Ramos (cell line): Measurements from ENCODE around the gene BLMH.

ENCODE experiments used
- in situ Hi-C: fragments of 300-500 bp; cut with MboI; formaldehyde crosslinking; loops from one replicate; pipeline ENCODE4 v1.14.3; 2022; ENCODE audit warnings: low sequenced_read_pairs; ENCODE audit not compliant: unreplicated experiment

Gene BLMH

GRCh38 chr17:30291543-30292285 is at the start of gene BLMH:
Gene BLMH, minus strand, starts transcription at chr17:30291944. Its CDS starts 125 bp downstream, at chr17:30291819.
- in situ Hi-C loops: no loop called here

DNA sequence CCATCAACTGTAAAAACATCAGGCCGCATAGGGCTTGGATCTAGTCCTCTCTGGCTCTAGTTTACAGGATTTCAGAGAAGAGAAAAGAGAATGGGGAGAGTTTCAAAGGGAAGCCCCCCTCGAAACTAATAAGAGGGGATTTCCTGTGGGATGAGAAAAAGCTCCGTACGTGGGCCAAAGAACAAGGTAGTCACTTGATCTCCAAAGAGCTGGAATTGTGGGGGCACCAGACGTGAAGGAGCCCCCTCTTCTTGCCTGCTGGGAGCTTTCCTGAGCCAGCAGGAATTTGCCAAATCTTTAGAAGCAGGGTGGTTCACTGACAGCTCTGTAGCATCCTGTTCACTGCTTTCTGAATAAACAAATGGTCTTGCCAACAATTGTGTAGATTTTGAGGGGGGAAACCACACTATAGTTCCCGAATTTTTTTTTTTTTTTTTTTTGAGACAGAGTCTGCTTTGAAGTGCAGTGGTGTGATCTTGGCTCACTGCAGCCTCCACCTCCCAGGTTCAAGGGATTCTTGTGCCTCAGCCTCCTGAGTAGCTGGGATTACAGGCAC is 49.1 kb upstream of the BLMH start:
- in situ Hi-C loops: loop anchor here (10.0 to 25.0 kb wide), 2 partner anchors 374 to 496 kb away; partner anchors contain the start of gene ATAD5

GRCh38 chr17:30339086-30339485 is 47.3 kb upstream of the BLMH start:
- in situ Hi-C loops: loop anchor here (5.0 to 25.0 kb wide), 2 partner anchors 222 to 498 kb away; partner anchors contain the start of genes ATAD5 and NSRP1

GRCh38 chr17:30337393-30337999 is 45.8 kb upstream of the BLMH start:
- in situ Hi-C loops: loop anchor here (5.0 to 25.0 kb wide), 2 partner anchors 220 to 500 kb away; partner anchors contain the start of genes ATAD5 and NSRP1

DNA sequence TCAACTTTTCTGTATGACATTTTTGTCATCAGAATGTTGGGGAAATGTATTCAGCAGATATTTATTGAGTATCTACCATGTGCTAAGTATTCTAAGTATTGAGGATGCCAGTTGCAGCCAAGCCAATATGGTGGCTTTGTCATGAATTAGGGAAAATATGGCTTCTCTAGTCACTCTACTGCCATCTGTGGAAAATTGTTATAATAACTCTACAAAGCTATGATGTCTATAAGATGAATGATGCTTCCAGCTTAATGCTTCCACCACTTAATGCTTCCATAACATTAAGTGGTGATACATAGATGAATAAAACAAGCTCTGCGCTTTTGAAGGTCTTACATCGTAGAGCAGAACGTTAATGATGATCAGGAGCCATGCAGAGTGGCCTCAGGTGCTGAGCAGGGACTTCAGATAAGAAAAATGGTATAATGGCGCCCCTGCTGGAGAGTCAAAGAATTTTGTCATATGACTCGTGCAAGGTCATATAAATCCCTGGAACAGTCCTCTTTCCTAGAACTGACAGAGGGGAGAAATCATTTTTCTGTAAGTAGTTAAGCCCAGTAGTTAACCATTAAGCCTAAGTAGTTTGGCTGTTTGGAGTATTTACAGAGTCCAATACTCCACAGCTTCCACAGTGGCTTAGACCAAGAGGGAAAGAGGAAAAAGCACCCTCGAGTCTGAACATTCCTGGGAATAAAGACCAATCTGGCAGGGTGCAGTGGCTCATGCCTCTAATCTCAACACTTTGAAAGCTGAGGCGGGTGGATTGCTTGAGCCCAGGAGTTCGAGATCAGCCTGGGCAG is 44.8 kb upstream of the BLMH start:
- in situ Hi-C loops: loop anchor here (5.0 to 25.0 kb wide), 2 partner anchors 219 to 501 kb away; partner anchors contain the start of genes ATAD5 and NSRP1

DNA sequence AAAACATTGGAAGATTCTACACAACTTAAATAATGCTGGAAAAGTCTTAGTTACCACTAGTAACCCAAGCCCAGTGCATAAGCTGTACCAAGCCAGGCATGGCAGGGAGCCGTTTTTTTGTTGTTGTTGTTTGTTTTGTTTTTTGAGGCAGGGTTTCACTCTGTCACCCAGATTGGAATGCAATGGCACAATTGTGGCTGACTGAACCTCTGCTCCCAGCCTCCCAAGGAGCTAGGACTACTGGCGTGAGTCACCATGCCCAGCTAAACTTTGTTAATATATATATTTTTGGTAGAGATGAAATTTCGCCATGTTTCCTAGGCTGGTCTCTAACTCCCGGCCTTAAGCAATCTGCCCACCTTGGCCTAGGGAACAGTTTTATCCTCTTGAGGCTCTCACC is 42.7 kb upstream of the BLMH start:
- in situ Hi-C loops: loop anchor here (25.0 kb wide), 1 partner anchor 503 kb away; the partner anchor contains the start of gene ATAD5

- in situ Hi-C loops: loop anchor here (25.0 kb wide), 1 partner anchor 504 kb away; the partner anchor contains the start of gene ATAD5
Measured at GRCh38 chr17:30333503-30334360, 42.0 kb upstream of the BLMH start, which contains the start of gene TMIGD1. Gene TMIGD1, minus strand, starts transcription at chr17:30334057. Its CDS starts 1,924 bp downstream, at chr17:30332133.

DNA sequence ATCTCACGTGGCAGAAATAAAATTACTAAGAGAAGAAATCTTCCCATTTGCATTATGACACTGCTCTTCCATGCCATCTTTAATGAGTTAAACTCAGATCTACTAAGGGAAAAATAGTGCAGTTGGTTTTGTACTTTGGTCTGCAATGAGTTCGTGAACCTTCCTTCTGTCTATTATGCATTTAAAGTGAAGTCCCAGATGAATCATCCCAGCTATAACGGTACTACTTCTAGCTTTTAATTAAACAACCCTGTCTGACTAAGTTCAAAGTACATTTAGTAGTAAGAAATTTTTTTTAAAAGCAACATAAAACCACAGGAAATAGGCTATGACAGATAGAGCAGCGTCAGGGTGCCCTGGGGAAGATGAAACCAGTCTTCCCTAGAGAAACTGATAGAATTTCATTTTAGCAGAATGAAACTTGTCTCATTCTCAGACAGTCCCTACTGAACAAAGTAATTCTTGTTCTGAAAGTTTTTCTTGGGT is 40.4 kb upstream of the BLMH start:
- in situ Hi-C loops: loop anchor here (25.0 kb wide), 1 partner anchor 505 kb away; the partner anchor contains the start of gene ATAD5

DNA sequence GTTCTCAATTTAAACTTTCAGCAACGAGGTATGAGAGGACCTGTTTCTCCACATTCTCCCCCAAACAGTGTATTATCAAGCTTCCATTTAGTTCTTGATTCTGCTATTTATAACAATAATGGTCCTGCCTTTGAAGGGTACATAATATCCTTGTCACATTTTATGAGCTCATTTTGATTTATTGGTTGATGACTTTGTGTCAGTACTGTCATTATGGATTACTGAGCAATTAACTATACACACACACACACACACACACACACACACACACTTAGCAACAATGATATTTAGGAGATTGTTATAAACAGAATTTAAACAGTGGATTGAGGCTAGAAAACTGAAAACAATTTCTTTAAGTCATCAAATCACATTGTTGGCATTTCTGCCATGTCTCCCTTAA is 35.1 kb upstream of the BLMH start:
- in situ Hi-C loops: loop anchor here (25.0 kb wide), 1 partner anchor 510 kb away; the partner anchor contains the start of gene ATAD5

- in situ Hi-C loops: loop anchor here (25.0 kb wide), 1 partner anchor 513 kb away; the partner anchor contains the start of gene ATAD5
Measured at GRCh38 chr17:30324723-30325122, 33.0 kb upstream of the BLMH start.

DNA sequence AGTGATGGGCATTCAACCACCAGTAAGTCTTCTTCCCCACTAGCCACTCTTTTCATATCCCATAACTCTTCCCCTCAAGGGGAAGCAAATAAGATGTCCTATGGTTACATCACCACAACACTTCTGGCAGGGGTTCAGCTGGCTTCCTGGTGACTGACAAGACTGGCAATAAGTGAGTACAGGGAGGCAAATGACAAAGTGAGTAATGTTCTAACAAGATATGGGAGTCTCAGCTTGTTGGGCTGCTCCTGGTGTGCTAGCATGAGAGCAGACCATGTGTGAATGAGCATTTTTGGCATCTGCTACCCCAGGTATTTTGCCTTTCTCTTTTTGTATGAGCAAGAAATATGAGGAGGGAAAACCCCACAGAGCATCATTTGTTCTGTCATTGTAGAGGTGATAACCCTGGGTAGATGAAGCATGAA is 32.2 kb upstream of the BLMH start:
- in situ Hi-C loops: no loop called here

DNA sequence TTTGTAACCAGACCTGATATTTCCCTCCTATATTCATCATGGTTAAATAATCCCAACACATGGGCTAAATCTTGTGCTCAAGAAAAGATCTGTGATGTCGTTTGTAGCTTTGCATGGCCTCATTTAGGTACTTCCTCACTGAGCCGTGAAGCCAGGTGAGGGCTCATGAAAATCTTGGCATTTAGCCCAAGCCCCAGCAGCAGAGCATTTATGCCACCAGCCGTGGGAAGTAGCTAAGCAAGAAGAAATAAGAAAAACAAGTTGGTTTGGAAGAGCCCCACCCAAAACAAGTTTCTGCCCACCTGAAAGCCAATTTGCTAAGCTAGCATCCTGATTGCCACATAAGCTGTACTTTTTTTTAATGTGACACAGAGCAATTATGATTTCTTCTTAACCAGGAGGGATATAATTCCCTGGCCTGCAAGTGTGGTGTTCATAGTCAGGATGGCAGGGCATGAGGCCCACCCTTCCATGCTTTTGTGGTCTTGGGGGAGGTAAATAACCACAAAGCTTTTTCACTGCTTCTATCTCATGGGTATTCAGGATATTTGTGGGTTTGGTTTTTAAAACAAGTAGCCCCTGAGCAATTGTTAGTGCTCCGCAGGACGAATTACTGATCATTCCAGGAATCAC is 31.6 kb upstream of the BLMH start:
- in situ Hi-C loops: no loop called here

- in situ Hi-C loops: no loop called here
Measured at GRCh38 chr17:30321314-30321713, 29.6 kb upstream of the BLMH start.

DNA sequence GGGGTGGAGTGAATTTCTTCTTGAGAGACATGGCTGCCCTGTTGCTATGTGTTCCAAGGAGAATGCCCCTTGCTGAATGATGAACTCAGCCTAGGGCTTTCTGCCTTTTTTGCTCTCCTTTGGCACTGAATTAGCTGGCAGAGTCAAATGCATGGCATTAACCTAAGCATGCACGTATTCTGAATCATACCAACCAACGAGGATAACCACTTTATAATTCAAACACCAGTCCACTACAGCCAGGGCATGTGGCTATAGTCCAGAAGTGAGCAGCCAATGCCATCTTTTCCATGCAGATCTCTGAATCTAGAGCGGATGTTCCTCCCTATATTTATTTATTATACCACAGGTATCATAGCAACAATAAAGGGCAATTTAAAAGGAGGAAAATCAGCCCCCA is 26.4 kb upstream of the BLMH start:
- in situ Hi-C loops: no loop called here

DNA sequence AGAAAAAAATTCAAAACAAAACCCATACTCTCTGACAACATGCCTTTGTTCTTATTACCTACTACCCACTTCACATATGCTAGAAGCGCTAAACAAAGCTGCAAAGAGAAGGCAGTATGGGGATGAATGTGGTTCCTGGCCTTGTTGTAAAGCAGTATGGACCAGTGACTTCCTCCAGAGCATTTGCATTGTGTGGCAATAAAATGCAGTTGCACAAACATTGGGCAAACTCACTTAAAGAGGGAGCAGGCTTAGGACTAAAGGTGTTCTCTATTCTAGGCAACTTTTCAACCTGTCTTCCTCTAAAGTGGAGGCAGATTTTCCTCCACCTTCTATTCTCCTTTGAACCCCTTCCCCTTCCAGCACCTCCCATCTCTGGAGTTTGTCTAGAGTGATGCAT is 25.0 kb upstream of the BLMH start:
- in situ Hi-C loops: no loop called here

DNA sequence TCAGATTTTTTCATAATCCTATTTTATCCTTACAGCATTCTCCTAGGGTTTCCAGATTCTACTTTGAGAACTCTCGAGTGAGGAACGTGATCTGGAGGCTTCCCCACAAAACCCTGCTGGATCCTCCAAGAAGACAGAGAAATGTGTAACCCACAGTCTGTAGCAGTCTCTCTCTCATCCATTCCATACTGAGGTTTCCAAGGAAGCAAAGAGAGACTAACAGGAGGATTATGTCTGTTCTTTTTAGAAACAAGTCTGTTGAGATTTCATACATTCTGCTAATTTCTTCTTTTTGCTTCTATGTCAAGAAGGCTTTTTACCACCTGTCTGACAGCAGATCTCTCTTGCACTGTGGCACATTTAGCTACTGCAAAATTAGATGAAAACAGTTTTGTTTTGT is 23.4 kb upstream of the BLMH start:
- in situ Hi-C loops: no loop called here

DNA sequence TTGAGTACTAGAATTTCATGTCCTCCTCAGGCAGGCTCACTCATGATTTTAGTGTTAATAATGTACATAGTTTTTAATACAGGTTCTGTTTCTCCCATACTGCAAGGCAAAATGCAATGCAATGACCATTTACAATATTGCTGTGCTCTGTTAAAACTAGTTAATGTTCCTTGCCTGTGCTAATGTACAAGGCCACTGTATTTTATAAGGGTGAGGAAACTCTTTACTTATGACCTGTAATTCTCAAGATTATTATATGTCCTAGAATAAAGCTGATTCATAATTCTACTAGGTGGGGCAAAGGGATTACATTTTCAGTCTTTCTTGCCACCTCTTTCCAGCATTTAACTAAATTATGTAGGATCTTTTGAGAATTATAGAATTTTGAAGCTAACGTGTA is 22.7 kb upstream of the BLMH start:
- in situ Hi-C loops: no loop called here

GRCh38 chr17:30312226-30312625 is 20.5 kb upstream of the BLMH start:
- in situ Hi-C loops: no loop called here
